Measurements from ENCODE around the gene UIMC1.
"Not testable (repeated sequence)": the region's sequence is repeated elsewhere in the genome, so short reads cannot be mapped to it uniquely, and the experiment has no call there.

The UIMC1 gene

DNA sequence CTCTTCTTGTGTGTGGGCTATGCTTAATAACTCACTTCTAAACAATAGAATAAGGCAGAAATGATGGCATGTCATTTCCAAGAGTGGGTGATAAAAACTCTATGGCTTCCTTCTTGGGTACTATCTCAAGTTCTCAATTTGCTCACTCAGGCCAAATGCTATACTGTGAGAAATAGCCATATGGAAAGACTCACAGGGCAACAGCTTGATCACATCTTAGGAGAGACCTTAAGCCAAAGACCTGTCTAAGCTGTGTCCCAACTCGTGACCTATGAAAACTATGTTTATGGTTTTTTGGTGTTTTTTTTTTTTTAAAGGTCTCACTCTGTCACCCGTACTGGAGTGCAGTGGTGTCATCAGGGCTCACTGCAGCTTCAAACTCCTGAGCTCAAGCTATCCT lies 2.1 kb upstream of the UIMC1 start:
- no peak for DNase-seq

DNA sequence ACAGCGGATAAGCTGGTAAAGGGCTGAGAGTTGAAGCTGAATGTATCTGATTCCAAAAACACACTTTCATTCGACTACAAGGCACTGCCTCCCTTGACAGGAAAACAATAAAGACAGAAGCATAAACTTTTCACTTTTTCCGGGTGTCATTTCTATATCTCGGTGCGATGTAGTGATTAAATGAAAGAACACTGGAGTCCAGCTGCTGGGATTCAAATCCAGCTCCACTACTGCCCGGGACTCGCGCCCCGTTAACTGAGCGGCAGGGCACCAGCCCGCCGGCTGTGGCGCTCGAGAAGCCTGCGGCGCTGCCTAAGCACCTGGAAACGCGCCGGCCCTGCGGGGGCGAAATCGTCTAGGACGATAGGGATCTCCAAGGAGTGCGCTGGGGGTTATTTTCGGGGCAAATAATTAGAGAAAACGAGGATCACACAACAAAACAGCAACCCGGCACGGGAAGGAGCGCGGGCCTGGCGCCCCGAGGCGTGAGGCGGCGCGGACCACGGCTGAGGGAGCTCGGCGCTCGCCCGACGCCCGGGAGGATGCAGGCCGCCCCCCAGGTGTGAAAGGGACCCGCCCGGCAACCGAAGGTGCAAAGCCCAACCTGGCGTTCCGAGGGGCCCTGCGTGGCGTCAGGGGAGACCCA lies 837 bp downstream of the UIMC1 start:
- DNase-seq: peak in 50 of 56 donors; percentile 7 to 73 (median 54)

DNA sequence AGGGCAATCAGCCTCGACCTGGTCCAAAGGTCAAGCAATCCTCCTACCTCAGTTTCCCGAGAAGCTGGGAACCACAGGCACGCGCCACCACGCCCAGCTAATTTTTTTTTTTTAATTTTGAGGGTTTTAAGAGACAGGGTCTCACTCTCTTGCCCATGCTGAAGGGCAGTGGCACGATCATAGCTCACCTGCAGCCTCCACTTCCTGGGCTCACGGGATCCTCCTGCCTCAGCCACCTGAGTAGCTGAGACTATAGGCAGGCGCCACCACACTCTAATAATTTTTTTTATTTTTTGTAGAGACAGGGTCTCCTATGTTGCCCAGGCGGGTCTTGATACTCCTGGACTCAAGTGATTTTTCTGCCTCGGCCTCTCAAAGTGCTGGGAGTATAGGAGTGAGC lies 1.6 kb downstream of the UIMC1 start:
- no peak for DNase-seq

DNA sequence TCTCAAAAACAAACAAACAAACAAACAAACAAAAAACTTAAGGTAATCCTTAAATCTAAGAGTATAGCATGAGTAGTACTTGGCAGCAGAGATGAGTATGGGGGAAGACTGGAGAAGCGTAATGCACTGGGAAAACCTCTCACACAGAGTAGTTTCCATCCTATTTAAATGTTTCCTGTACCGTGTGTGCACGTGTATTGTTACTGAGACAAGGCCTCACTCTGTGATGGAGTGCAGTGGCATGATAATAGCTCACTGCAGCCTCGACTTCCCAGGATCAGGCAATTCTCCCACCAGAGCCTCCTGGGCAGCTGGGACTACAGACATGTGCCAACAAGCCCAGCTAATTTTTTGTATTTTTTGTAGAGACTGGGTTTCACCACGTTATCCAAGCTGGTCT lies 2.9 kb downstream of the UIMC1 start:
- no peak for DNase-seq

DNA sequence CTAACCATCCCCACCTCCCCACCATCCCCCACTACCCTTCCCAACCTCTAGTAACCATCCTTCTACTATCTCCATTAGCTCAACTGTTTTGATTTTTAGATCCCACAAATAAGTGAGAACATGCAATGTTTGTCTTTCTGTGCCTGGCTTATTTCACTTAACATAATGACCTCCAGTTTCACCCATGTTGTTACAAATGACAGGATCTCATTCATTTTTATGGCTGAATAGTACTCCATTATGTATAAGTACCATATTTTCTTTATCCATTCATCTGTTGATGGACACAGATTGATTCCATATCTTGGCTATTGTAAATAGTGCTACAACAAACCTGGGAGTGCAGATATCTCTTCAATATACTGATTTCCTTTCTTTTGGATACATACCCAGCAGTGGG lies 7.1 kb downstream of the UIMC1 start:
- not testable (repeated sequence) for DNase-seq

DNA sequence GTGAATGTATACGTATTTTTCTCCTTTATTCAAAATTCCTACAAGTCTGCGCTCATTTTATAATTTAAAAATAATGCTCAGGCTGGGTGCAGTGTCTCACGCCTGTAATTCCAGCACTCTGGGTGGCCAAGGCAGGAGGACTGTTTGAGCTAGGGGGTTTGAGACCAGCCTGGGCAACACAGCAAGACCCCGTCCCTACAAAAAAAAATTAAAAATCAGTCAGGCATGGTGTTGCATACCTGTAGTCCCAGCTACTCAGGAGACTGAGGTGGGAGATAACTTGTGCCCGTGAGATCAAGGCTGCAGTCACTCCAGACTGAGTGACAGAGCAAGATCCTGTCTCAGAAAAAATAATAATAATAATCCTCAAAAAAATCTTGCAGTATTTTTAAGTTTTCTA lies 7.8 kb downstream of the UIMC1 start:
- DNase-seq: no peak

DNA sequence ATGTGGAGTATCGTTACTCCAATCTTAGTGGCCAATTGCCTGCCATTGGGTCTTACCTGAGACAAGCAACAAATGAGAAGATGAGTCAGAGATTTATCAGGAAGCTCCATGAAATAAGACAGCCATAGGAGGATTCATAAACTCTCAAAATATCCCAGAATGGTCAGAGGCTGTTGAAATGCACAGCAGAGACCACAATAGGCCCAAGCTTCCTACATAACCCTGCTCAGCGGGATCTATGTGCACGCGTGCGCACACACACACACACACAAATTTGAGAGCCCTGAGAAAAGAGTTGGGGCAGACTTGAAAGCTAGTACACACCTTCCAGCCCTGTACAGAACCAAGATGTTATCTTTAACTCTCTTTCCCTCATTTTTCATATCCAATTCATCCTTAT lies 9.8 kb downstream of the UIMC1 start:
- no peak for DNase-seq

DNA sequence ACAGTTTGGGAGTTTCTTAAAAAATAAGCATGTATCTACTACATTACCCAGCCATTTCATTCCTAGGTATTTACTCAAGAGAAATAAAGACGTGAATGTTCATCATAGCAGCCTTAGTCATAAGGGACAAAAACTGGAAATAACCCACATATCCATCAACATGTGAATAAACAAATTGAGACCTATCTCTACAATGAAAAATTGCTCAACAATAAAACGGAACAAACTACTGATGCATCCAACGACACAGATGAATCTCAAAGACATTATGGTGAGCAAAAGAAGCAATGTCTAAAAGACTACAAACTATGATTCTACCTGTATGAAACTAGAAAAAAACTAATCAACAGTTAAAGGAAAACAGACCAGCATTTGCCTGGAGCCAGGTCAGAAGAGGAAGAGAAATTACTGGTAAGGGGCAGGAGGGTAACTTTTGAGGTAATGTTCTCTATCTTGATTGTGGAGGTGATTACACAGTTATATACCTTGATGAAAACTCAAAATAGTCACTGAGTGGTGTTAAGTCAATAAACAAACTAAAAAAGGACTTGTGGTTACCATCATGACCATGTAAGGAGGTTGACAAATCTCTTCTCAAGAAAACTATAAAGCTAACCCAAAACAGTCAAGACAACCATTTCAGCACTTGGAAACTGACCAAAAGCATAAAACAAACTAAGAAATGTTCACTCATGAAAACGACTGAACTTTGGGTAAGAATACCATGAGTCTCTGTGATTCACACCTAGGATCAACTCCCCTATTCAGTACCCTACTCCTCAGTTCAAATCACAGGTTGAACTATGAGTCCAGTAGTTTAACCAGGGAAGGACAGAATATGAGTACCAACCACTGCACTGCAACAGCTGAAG lies 10.4 kb downstream of the UIMC1 start:
- DNase-seq: no peak

DNA sequence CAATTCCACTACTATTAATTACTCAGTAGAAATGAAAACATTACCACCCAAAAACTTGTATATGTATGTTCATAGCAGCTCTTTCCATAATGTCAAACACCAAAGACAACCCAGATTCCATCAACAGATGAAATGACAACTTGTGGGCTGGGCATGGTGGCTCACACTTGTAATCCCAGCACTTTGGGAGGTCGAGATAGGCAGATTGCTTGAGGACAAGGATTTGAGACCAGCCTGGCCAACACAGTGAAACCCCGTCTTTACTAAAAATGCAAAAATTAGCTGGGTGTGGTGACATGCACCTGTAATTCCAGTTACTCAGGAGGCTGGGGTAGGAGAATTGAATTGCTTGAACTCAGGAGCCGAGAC lies 11.5 kb downstream of the UIMC1 start:
- no peak for DNase-seq

DNA sequence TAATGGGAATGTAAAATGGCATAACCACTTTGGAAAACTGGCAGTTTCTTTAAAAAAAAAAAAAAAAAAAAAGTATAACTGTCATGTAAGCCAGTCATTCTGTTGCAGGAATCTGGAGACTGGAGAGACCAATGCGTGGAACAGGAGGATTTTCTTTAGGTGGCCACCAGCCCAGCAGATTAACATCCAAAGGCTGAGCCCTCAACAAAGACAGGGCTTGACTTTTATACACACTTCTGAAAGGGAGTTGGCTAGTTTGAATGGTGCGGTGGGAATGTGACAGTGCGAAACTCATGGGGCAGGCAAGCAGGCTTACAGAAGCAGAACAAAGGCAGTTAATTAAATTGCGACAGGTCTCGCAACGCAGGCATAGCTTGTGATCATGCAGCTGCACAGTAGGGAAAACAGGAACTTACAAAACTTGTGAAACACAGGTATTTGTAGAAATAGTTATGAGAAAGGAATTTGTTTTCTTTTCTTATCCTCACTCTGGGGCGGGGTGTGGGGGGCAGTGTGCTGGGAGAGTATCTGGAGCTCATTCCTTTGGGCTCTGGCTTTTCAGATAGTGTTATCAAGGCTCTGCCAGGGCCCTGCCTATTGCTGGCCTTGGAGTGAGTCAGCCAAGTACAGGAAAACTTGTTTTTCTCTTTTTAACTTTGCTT lies 12.0 kb downstream of the UIMC1 start:
- no peak for DNase-seq

DNA sequence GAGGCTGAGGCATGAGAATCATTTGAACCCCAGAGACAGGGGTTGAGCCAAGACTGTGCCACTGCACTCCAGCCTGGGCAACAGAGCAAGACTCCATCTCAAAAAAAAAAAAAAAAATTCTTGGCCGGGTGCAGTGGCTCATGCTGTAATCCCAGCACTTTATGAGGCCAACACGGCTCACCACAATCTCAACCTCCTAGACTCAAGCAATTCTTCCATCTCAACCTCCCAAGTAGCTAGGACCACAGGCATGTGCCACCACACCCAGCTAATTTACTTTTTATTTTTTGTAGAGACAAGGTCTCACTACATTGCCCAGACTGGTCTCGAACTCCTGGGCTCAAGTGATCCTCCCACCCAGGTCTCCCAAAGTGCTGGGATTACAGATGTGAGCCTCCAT lies 13.5 kb downstream of the UIMC1 start:
- not testable (repeated sequence) for DNase-seq

DNA sequence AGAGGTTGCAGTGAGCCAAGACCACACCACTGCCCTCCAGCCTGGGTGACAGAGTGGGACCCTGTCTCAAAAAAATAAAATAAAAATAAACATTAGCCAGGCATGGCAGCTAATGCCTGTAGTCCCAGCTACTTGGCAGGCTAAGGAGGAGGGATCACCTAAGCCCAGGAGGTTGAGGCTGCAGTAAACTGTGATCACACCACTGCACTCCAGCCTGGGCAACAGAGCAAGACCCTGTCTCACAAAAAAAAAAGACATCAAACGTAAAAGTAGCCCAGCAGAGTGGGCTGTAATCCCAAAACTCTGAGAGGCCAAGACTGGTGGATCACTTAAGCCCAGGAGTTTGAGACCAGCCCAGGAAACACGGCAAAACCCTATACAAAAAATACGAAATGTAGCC lies 19.0 kb downstream of the UIMC1 start:
- no peak for DNase-seq

DNA sequence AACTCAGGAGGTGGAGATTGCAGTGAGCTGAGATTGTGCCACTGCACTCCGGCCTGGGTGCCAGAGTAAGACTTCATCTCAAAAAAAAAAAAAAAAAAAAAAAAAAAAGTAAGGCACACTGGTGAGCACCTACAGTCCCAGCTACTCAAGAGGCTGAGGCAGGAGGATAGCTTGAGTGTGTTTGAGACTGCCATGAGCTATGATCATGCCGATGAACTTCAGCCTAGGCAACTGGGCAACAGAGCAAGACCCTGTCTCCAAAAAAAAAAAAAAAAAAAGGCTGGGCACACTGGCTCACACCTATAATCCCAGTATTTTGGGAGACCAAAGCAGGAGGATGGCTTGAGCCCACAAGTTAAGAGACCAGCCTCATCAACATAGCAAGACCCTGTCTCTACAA lies 20.3 kb downstream of the UIMC1 start:
- no peak for DNase-seq

DNA sequence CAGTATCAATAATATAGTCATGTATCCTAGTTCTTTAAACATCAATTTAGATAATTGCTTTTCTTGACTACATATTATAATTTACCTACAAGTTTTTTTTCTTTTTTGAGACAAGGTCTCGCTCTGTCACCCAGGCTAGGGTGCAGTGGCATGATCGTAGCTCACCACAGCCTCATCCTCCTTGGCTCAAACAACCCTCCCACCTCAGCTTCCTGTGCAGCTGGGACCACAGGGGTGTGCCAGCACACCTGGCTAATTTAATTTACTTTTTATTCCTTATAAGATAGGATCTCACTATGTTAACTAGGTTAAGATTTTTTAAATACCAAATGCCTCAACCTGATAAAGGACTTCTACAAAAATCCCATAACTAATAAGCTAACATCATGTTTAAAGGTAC lies 21.1 kb downstream of the UIMC1 start:
- no peak for DNase-seq

DNA sequence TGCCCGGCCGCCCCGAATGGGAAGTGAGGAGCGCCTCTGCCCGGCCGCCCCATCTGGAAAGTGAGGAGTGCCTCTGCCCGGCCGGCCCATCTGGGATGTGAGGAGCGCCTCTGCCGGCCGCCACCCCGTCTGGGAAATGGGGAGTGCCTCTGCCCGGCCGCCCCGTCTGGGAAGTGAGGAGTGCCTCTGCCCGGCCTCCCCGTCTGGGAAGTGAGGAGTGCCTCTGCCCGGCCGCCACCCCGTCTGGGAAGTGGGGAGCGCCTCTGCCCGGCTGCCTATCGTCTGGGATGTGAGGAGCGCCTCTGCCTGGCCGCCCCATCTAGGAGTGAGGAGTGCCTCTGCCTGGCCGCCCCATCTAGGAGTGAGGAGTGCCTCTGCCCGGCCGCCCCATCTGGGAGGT lies 22.4 kb downstream of the UIMC1 start:
- DNase-seq: not testable (repeated sequence)

DNA sequence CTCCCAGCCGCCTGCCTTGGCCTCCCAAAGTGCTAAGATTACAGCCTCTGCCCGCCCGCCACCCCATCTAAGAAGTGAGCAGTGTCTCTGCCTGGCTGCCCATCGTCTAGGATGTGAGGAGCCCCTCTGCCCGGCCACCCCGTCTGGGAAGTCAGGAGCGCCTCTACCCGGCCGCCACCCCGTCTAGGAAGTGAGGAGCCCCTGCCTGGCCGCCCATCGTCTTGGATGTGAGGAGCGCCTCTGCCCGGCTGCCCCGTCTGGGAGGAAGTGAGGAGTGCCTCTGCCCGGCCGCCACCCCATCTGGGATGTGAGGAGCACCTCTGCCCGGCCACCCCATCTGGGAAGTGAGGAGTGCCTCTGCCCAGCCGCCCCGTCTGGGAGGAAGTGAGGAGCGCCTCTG lies 23.0 kb downstream of the UIMC1 start:
- DNase-seq: not testable (repeated sequence)

DNA sequence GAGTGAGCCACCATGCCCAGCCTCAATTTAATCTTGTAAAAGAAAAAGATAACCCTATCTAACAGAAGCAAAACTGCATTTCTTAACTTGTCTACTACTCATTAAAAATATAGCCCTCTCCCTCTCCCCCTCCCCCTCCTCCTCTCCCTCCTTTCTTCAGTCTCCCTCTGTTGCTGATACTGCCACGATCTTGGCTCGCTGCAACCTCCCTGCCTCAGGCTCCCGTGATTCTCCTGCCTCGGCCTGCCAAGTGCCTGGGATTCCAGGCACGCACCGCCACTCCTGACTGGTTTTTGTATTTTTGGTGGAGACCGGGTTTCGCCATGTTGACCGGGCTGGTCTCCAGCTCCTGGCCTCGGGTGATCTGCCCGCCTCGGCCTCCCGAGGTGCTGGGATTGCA lies 23.5 kb downstream of the UIMC1 start:
- DNase-seq: not testable (repeated sequence)

DNA sequence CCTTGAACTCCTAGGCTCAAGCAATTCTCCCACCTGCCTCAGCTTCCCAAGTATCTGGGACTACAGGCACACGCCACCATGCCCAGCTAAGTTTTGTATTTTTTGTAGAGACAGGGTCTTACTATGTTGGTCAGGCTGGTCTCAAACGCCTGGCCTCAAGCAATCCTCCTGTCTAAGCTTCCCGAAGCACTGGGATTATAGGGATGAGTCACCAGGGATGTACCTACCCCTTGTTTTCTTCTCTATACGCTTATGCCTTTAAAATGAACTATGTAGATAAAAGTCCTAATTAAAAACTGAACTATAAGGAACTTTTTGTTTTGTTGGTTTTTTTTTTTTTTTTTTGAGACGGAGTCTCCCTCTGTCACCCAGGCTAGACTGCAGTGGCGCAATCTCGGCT lies 25.8 kb downstream of the UIMC1 start:
- no peak for DNase-seq

DNA sequence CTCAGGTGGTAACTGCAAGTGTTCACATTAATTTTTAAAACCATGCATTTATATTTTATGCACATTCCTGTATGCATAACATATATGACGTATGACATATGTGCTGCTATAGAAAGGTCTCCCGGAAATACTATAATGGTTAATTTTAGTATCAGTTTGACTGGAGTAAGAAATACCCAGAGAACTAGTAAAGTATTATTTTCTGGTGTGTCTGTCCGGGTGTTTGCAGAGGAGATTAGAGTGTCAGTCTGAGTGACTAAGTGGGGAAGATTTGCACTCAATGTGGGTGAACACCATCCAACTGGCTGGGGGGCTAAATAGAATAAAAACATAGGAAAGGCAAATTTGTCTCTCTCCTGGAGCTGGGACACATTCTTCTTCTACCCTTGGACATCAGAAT lies 26.9 kb downstream of the UIMC1 start:
- DNase-seq: no peak

DNA sequence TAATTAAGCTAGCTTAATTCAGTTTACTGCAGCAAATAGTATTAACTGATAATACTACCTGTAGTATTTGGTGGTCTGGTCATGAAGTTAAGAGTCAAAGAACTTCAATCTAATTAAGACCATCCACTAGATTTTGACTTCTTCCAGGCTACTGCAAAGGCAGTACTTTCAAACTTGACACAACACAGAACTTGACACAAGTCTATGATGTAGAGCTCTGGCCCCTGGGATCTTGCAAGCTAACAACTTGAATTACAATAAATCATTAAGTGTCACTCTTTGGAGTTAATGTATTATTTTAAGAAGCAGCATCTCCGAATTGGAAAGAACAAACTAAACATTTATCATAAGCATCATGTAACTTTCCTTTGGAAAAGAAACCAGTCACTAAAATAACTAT lies 40.9 kb downstream of the UIMC1 start:
- no peak for DNase-seq

DNA sequence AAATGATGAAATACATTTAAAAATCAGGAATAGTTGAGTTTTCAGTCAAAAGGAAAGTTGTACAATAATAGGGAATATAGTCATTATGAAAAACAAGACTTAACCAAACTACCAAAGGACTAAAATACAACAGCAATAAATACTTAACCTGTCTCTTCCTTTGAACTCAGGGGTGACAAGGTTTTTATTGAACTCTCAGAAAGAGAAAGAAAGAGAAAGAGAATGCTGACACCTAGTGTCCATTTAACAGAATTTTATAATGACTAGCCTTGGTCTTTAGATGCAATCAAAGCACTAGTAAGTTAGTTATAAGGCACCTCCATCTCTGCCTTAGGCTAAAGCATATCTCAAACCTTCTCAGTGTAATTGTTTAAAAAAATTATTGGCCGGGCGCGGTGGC lies 47.5 kb downstream of the UIMC1 start:
- DNase-seq: peak in 1 of 56 donors; percentile 18

DNA sequence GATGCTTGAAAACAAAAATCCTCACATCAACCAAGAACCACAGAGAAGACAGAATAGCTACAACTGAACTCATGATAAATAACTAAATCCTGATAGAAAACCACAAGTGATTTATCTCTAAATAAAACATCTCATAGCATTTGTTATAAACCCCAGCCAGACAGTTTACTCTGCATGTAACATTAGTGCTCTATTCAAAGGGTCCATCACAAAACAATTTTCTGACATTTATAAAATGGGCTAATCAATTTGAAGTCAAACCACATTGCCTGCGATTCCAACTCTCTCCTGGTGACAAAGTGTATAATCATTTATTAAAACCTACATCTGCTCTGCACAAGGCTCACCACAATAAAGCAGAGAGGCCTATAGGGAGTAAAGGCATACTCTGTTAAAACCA lies 49.8 kb downstream of the UIMC1 start:
- DNase-seq: no peak

DNA sequence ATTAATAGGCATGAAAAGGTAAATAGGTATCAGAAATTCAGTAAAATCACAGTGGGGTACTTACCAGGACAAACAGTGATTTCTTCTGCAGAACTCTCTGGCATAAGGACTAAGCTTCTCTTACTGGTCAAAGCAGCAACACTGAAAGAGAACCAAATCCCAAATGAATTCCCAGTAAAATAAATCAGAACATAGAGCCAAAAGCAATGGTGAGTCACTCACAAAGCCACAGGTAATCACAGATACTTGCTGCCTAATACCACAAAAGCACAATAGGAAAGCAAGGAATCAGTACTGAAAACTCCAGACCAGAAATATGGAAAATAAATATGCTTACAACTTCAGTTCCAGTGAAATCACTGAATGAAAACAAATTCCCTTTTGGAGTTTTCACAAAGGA lies 50.7 kb downstream of the UIMC1 start:
- no peak for DNase-seq
